K562 (cell line): ENCODE data around the gene CTSS. TPM values are rescaled to one million over a fixed set of nuclear protein-coding genes. Genes with fewer than 3 reads are reported as not detected.

ENCODE experiments used
- CC2D1A ChIP-seq: fragments of 450-650 bp; IDR thresholded peaks from 2 replicates; pipeline ENCODE4 v1.6.1; 2017; ENCODE audit warnings: mild to moderate bottlenecking
- FOXK2 ChIP-seq, 2 experiments: fragments of 450-650 bp; IDR thresholded peaks in 1 of 2; conservative IDR thresholded peaks in 1 of 2; 2 replicates each; pipeline ENCODE4 v1.6.1; 2016; ENCODE audit warnings: low read depth in 2 of 2, mild to moderate bottlenecking in 1 of 2
- FOXP1 ChIP-seq: sonication (generic); formaldehyde crosslinking; IDR thresholded peaks from 2 replicates; pipeline ENCODE4 v1.8.0; 2022; ENCODE audit warnings: mild to moderate bottlenecking, missing genetic modification reagents
- HDGF ChIP-seq: fragments of 450-650 bp; IDR thresholded peaks from 2 replicates; pipeline ENCODE4 v1.6.1; 2016
- NFE2 ChIP-seq: IDR thresholded peaks from 2 replicates; pipeline ENCODE4 v1.6.1; 2014; ENCODE audit warnings: antibody characterized with exemption, low read depth
- RCOR1 ChIP-seq, 2 experiments: IDR thresholded peaks; 2 replicates each; pipeline ENCODE4 v1.6.1; 2012; ENCODE audit warnings: low read depth in 2 of 2, low read length in 2 of 2, borderline replicate concordance in 1 of 2, improper control_type of control experiment in 1 of 2
- SRSF3 ChIP-seq: fragments of 200-400 bp; formaldehyde crosslinking; IDR thresholded peaks from 2 replicates; pipeline ENCODE4 v1.6.1; 2016; ENCODE audit warnings: mild to moderate bottlenecking, low read length, moderate library complexity; ENCODE audit not compliant: insufficient read depth
- STAG1 ChIP-seq: sonication (generic); formaldehyde crosslinking; IDR thresholded peaks from 2 replicates; pipeline ENCODE4 v1.5.0; 2020; ENCODE audit warnings: missing genetic modification reagents, borderline replicate concordance
- TAL1 ChIP-seq: fragments of 450-650 bp; IDR thresholded peaks from 2 replicates; pipeline ENCODE4 v1.6.1; 2016; ENCODE audit warnings: mild to moderate bottlenecking
- polyA plus RNA-seq, 8 experiments: library from polyadenylated mRNA; depleted of rRNA in 4 of 8; stranded (reverse) in 5 of 8; unstranded in 3 of 8; fragments of >200 nt; fragmentation: Nextera tagmentation in 2 of 8; fragmentation: Illumina TruSeq in 1 of 8; extraction: Ambion mirVana in 2 of 8; extraction: Trizol in 1 of 8; gene quantifications; 2 replicates each; pipeline versions ENCODE4 v1.2.1 to v1.2.3, GENCODE V29; 2011 to 2014; ENCODE audit warnings: inconsistent platforms in 1 of 8, missing spikeins in 1 of 8
- total RNA-seq, 7 experiments: library from RNA; depleted of rRNA in 6 of 7; stranded (reverse); fragments of >200 nt in 6 of 7; fragmentation: Illumina TruSeq in 2 of 7; extraction: Trizol in 2 of 7; gene quantifications; 2 replicates each; pipeline versions ENCODE4 v1.2.1 to v1.2.3, GENCODE V29; 2011 to 2021; ENCODE audit warnings: low replicate concordance in 1 of 7
- TF ChIP-seq, protein P1 (sequence below), 3 experiments: fragments of 200-800 bp in 1 of 3; sonication (Bioruptor generic) in 1 of 3; sonication (generic) in 1 of 3; formaldehyde crosslinking in 1 of 3; IDR thresholded peaks; 2 replicates each; pipeline versions ENCODE4 v1.6.1 to v1.8.0; 2016 to 2022; ENCODE audit warnings: mild to moderate bottlenecking in 2 of 3, missing compliant biosample characterization in 2 of 3, missing genetic modification characterization in 2 of 3, missing genetic modification reagents in 1 of 3
- TF ChIP-seq, protein P2 (sequence below): fragments of 450-650 bp; formaldehyde crosslinking; IDR thresholded peaks from 2 replicates; pipeline ENCODE4 v1.4.0; 2020; ENCODE audit warnings: mild to moderate bottlenecking, moderate library complexity
- TF ChIP-seq, protein P3 (sequence below), 2 experiments: fragments of 450-650 bp in 1 of 2; sonication (generic) in 1 of 2; formaldehyde crosslinking in 1 of 2; IDR thresholded peaks; 2 replicates each; pipeline versions ENCODE4 v1.7.1 to v1.9.0; 2016 to 2022; ENCODE audit warnings: inconsistent platforms in 1 of 2, mild to moderate bottlenecking in 1 of 2, missing genetic modification reagents in 1 of 2

The CTSS gene
- total and polyA plus RNA-seq, 9 of the 15 experiments (the other 6 are each of a cell fraction or from before 2014, with no cell fraction given), result 8.6 to 24.9 (median 10.3) TPM

DNA sequence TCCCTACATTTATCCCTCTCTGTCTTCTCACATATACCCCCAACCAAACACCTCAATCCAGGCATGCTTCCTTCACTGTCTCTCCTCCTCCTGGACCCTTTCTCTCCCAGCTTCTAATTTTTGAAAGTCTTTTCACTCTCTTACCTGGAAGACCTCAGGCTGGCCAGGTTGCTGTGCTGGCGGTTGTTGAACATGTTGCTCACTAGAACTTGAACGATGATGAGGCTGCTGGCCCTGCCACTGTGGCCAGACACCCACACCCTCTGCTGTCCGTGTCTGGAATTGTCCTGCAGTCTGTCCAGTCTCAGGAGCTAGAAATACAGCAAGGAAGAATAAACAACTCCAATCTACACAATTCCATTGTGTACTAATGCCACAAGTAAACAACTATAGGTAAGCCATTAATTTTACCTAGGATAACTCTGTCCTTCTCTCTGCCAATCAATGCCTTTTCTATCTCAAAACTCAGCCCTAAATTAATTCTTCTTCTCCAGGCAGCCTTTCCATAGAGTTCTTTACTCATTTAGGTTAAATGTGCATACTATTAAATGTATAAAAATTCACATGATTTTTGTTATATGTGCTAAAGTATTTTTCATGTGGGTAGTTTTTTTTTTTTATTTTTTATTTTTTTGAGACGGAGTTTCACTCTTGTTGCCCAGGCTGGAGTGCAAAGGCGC is 47.6 kb upstream of the CTSS start (continued):
- TF ChIP-seq FOXK2 (conservative IDR thresholded peaks at IDR 0.05 in 1 of 2, IDR thresholded peaks at IDR 0.05 in 1 of 2; ENCODE audit: low read depth in 2 of 2), result 0 out of 4 replicates have a peak, but pooled peaks of 1 of the 2 experiments have one; percentile 23
- TF ChIP-seq, protein P1, sequence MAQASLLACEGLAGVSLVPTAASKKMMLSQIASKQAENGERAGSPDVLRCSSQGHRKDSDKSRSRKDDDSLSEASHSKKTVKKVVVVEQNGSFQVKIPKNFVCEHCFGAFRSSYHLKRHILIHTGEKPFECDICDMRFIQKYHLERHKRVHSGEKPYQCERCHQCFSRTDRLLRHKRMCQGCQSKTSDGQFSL (CRISPR knock-in tag; IDR thresholded peaks at IDR 0.05), result no peak
- TF ChIP-seq, protein P1 (tag; IDR thresholded peaks at IDR 0.05), result no peak
- peak; percentile 77; the same call in 1 of the 2 replicates for TF ChIP-seq STAG1 (CRISPR knock-in tag)
- TF ChIP-seq, protein P2, sequence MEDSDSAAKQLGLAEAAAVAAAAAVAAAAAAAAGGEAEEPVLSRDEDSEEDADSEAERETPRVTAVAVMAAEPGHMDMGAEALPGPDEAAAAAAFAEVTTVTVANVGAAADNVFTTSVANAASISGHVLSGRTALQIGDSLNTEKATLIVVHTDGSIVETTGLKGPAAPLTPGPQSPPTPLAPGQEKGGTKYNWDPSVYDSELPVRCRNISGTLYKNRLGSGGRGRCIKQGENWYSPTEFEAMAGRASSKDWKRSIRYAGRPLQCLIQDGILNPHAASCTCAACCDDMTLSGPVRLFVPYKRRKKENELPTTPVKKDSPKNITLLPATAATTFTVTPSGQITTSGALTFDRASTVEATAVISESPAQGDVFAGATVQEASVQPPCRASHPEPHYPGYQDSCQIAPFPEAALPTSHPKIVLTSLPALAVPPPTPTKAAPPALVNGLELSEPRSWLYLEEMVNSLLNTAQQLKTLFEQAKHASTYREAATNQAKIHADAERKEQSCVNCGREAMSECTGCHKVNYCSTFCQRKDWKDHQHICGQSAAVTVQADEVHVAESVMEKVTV (CRISPR knock-in tag), result peak; percentile 80
- 0 out of 4 replicates have a peak, but pooled peaks of 1 of the 2 experiments have one; percentile 38 for TF ChIP-seq RCOR1 (IDR thresholded peaks at IDR 0.05; ENCODE audit: borderline replicate concordance in 1 of 2, low read depth in 2 of 2, low read length in 2 of 2)
- TF ChIP-seq CC2D1A, result peak; percentile 63; the same call in 1 of the 2 replicates
- no peak for TF ChIP-seq TAL1
- no peak for TF ChIP-seq FOXP1 (CRISPR knock-in tag)
- no peak for TF ChIP-seq SRSF3
- TF ChIP-seq, protein P3, sequence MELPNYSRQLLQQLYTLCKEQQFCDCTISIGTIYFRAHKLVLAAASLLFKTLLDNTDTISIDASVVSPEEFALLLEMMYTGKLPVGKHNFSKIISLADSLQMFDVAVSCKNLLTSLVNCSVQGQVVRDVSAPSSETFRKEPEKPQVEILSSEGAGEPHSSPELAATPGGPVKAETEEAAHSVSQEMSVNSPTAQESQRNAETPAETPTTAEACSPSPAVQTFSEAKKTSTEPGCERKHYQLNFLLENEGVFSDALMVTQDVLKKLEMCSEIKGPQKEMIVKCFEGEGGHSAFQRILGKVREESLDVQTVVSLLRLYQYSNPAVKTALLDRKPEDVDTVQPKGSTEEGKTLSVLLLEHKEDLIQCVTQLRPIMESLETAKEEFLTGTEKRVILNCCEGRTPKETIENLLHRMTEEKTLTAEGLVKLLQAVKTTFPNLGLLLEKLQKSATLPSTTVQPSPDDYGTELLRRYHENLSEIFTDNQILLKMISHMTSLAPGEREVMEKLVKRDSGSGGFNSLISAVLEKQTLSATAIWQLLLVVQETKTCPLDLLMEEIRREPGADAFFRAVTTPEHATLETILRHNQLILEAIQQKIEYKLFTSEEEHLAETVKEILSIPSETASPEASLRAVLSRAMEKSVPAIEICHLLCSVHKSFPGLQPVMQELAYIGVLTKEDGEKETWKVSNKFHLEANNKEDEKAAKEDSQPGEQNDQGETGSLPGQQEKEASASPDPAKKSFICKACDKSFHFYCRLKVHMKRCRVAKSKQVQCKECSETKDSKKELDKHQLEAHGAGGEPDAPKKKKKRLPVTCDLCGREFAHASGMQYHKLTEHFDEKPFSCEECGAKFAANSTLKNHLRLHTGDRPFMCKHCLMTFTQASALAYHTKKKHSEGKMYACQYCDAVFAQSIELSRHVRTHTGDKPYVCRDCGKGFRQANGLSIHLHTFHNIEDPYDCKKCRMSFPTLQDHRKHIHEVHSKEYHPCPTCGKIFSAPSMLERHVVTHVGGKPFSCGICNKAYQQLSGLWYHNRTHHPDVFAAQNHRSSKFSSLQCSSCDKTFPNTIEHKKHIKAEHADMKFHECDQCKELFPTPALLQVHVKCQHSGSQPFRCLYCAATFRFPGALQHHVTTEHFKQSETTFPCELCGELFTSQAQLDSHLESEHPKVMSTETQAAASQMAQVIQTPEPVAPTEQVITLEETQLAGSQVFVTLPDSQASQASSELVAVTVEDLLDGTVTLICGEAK (IDR thresholded peaks at IDR 0.05), result no peak
- TF ChIP-seq, protein P3 (CRISPR knock-in tag; IDR thresholded peaks at IDR 0.05), result no peak
- TF ChIP-seq HDGF, result 0 out of 2 replicates have a peak, but pooled peaks have one; percentile 51
- TF ChIP-seq NFE2, result peak; percentile 6; the same call in 1 of the 2 replicates
